ENCODE results near the gene SMAD6.

DNA sequence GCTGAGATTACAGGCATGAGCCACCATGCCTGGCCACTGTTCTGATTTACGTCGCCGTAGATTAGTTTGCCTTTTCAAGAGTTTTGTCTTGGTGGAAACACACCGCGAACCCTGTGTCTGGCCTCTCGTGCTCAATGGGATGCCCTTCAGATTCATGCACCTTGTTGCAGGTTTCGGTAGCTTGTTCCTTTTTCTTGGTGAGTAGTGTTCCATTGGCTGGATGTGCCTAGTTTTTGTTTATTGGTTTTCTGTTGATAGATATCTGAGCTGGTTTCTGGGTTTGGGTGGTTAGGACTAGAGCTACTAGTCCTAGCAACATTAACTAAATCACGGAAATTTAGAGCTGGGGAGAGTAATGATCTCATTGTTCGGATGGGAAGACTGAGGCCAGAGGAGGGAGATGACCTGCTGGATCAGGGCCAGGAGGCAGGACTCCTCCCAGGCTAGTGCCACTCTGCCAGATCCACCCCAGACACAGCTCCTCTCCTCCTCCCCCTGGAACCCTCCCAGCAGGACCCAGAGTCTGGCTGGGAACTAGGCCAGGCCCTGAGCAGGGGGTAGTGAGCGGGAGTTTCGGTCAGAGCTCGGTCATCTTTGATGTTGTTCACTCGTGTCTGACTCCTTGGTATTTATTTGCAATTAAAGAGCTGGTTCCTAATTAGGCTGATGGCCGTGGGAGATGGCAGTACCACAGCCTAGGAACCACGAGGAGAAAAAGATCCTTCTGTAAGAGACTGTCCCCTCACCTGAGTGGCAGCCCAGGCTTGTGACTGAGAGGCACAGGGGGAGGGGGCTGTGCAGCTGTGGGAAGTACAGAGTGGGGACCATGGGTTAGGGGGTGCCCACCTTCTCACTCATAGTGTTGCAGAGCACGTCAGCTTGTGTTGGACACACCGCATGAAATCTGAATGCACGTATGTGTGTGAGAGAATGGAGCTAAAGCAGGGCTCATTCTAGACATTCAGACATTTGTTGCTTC is 73.4 kb downstream of the SMAD6 start:
- TF ChIP-seq, protein P1, sequence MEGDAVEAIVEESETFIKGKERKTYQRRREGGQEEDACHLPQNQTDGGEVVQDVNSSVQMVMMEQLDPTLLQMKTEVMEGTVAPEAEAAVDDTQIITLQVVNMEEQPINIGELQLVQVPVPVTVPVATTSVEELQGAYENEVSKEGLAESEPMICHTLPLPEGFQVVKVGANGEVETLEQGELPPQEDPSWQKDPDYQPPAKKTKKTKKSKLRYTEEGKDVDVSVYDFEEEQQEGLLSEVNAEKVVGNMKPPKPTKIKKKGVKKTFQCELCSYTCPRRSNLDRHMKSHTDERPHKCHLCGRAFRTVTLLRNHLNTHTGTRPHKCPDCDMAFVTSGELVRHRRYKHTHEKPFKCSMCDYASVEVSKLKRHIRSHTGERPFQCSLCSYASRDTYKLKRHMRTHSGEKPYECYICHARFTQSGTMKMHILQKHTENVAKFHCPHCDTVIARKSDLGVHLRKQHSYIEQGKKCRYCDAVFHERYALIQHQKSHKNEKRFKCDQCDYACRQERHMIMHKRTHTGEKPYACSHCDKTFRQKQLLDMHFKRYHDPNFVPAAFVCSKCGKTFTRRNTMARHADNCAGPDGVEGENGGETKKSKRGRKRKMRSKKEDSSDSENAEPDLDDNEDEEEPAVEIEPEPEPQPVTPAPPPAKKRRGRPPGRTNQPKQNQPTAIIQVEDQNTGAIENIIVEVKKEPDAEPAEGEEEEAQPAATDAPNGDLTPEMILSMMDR (IDR thresholded peaks at IDR 0.05): no peak
- TF ChIP-seq POLR2A (IDR thresholded peaks at IDR 0.05; ENCODE audit: low read depth) (no peak), POLR2AphosphoS5 (IDR thresholded peaks at IDR 0.05) (no peak)
